Breast epithelium (tissue), 4 donors: Measurements from ENCODE around the gene RIPOR2. TPM values are rescaled to one million over a fixed set of nuclear protein-coding genes. Genes with fewer than 3 reads are reported as not detected.
A peak's percentile ranks its signal among the peaks of the same experiment; 100 is the strongest.

ENCODE experiments used
- DNase-seq, 2 donors: peaks; one replicate each; pipeline ENCODE4 v3.0.0-alpha.2; 2019; ENCODE audit warnings: low spot score in 2 of 2
- H3K27ac ChIP-seq, 2 donors: fragments of 200-600 bp; sonication (generic) in 1 of 2; one replicate each; pipeline ENCODE4 v1.5.1; 2016 to 2019; ENCODE audit warnings: mild to moderate bottlenecking in 1 of 2
- H3K27me3 ChIP-seq, 2 donors: fragments of 200-600 bp; sonication (generic) in 1 of 2; one replicate each; pipeline versions ENCODE4 v1.5.1 to v1.6.0; 2017 to 2019; ENCODE audit warnings: control low read depth in 1 of 2, mild to moderate bottlenecking in 1 of 2
- H3K36me3 ChIP-seq: fragments of 200-600 bp; one replicate; pipeline ENCODE4 v1.5.1; 2019
- H3K4me1 ChIP-seq, 2 donors: fragments of 200-600 bp; sonication (generic); one replicate each; pipeline ENCODE4 v1.5.1; 2016 to 2019; ENCODE audit warnings: control low read depth in 1 of 2
- H3K4me3 ChIP-seq, 3 donors: fragments of 200-600 bp; sonication (generic); 1 replicate in 2 of 3; 2 replicates in 1 of 3; pipeline ENCODE4 v1.5.1; 2016 to 2019; ENCODE audit warnings: mild to moderate bottlenecking in 3 of 3, moderate library complexity in 2 of 3
- H3K9me3 ChIP-seq, 2 donors: fragments of 200-600 bp; sonication (generic) in 1 of 2; one replicate each; pipeline ENCODE4 v1.5.1; 2016 to 2019; ENCODE audit warnings: control low read depth in 1 of 2
- POLR2A ChIP-seq: fragments of 450-650 bp; IDR thresholded peaks from one replicate; pipeline ENCODE4 v1.6.1; 2016; ENCODE audit warnings: antibody characterized with exemption, mild to moderate bottlenecking, moderate library complexity
- POLR2AphosphoS5 ChIP-seq, 3 donors: sonication (generic); formaldehyde crosslinking; IDR thresholded peaks; one replicate each; pipeline ENCODE4 v1.6.1; 2017; ENCODE audit warnings: antibody characterized with exemption in 3 of 3
- intact Hi-C: fragments of 100-400 bp; cut with DNase I; formaldehyde crosslinking; loops from one replicate; pipeline ENCODE4 v1.15.1; 2023; ENCODE audit warnings: low total_unique reads
- total RNA-seq, 3 donors: library from RNA; depleted of rRNA; stranded (reverse); fragments of >200 nt; gene quantifications; one replicate each; pipeline ENCODE4 v1.1.0, GENCODE V29; 2016
- TF ChIP-seq, protein P1 (sequence below), 3 donors: fragments of 450-650 bp; IDR thresholded peaks; one replicate each; pipeline ENCODE4 v1.5.1; 2016 to 2017; ENCODE audit warnings: antibody characterized with exemption in 3 of 3, mild to moderate bottlenecking in 3 of 3, moderate library complexity in 3 of 3

RIPOR2 gene
- total RNA-seq, 3 donors from 2014 or later = 13.8 to 70.5 (median 29.2) TPM

DNA sequence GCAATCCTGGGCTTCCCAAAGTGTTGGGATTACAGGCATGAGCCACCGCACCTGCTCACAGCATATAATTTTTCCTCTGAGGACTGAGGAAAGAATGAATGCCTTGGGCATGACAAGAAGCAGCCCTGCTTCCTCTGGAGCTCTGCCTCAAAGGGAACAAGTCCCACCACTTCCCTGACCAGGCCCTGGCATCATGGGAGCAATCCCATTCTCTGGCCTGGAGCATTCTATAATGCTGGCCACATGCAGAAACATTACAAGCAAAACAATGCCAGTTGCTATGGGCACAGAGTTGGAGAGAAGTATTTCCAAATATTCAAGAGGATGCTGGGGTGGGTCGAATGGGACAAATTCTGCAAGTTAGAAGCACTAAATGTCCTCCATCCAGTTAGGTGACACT lies 95.6 kb downstream of the RIPOR2 start:
- Histone ChIP-seq H3K36me3 (no peaks in the 10 kb centered on the region), H3K4me1 (peaks cover 0 to 22% of the 10 kb centered on the region in 2 donors), H3K9me3 (no peaks in the 10 kb centered on the region), H3K4me3 (no peak overlapping the region), H3K27me3 (no peaks in the 10 kb centered on the region), H3K27ac (peak overlapping the region; percentile 74 to 89)
- DNase-seq = peak in 1 of 2 donors; percentile 50
- TF ChIP-seq, protein P1, sequence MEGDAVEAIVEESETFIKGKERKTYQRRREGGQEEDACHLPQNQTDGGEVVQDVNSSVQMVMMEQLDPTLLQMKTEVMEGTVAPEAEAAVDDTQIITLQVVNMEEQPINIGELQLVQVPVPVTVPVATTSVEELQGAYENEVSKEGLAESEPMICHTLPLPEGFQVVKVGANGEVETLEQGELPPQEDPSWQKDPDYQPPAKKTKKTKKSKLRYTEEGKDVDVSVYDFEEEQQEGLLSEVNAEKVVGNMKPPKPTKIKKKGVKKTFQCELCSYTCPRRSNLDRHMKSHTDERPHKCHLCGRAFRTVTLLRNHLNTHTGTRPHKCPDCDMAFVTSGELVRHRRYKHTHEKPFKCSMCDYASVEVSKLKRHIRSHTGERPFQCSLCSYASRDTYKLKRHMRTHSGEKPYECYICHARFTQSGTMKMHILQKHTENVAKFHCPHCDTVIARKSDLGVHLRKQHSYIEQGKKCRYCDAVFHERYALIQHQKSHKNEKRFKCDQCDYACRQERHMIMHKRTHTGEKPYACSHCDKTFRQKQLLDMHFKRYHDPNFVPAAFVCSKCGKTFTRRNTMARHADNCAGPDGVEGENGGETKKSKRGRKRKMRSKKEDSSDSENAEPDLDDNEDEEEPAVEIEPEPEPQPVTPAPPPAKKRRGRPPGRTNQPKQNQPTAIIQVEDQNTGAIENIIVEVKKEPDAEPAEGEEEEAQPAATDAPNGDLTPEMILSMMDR (IDR thresholded peaks at IDR 0.05) = no peak
- TF ChIP-seq POLR2AphosphoS5 (IDR thresholded peaks at IDR 0.05) (no peak), POLR2A (no peak)
- intact Hi-C loops = no loop called here

DNA sequence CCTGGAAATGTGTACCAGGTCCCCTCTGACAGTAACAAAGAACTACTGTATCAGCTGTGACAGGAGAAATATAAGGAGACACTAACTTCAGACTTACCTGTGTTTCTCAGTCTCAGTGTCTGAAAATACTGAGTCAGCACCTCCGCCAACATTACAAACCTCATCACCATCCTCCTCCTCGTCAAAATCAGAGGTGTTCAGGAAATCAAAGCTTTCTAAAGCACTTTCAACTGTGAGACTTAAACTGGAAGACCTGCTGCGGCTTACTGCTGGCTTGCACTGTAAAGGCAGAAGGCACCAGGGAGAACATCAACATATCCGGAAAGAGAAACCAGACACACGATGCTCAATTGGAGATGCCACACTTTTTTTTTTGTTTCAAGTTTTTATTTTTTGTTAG lies 96.8 kb downstream of the RIPOR2 start:
- Histone ChIP-seq H3K4me1 (peaks cover 0 to 25% of the 10 kb centered on the region in 2 donors), H3K27me3 (no peaks in the 10 kb centered on the region), H3K9me3 (no peaks in the 10 kb centered on the region), H3K4me3 (no peak overlapping the region), H3K36me3 (no peaks in the 10 kb centered on the region), H3K27ac (peak overlapping the region; percentile 38 to 89)
- TF ChIP-seq POLR2AphosphoS5 (IDR thresholded peaks at IDR 0.05) = no peak
- TF ChIP-seq, protein P1 (IDR thresholded peaks at IDR 0.05) = no peak
- DNase-seq = no peak
- intact Hi-C loops = no loop called here

DNA sequence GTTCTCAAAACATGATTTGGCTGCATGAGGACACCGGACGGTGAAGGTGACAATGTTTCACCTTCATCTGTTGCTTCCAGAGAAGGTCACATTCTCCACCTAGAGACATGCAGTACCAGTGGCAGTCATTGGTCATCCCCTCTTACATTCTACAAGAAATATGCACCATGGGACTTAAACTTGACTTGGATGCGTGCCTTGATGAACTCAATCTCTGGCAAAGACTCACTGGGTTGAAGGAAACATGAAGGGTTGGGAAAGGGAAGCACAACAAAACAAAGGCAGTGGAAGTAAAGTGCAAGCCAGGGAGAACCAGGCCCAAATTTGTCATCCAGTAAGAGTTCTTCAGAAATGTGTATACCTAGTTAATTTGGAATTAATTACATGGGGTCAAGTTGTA lies 97.7 kb downstream of the RIPOR2 start:
- DNase-seq = no peak
- peaks cover 0 to 25% of the 10 kb centered on the region in 2 donors for H3K4me1 ChIP-seq
- TF ChIP-seq POLR2A (no peak), POLR2AphosphoS5 (IDR thresholded peaks at IDR 0.05) (no peak)
- TF ChIP-seq, protein P1 (IDR thresholded peaks at IDR 0.05) = no peak
- H3K9me3 ChIP-seq = no peaks in the 10 kb centered on the region
- no peaks in the 10 kb centered on the region for H3K27me3 ChIP-seq
- no peak overlapping the region for H3K4me3 ChIP-seq
- H3K36me3 ChIP-seq = no peaks in the 10 kb centered on the region
- H3K27ac ChIP-seq = peak overlapping the region; percentile 65 to 89
- intact Hi-C loops = no loop called here

DNA sequence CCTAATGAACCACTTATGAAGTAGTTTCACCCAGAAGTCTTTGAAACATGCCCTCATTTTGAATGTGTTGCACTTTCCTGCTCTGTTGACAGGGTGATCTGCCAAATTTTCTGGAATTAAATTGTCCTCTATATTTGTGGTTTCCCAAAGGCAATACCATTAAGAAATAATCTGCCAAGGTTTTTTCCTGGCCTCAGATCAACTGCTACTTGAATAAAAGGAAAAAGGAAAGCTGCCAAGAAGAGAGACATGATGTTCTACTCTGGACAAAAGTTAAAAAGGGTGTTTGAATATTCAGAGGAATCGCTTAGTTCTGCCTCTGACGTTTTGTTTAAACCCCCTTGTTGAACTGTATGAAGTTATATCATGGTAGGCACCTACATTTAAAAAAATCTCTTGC lies 99.7 kb downstream of the RIPOR2 start:
- peak overlapping the region; percentile 89 to 91 for H3K27ac ChIP-seq

DNA sequence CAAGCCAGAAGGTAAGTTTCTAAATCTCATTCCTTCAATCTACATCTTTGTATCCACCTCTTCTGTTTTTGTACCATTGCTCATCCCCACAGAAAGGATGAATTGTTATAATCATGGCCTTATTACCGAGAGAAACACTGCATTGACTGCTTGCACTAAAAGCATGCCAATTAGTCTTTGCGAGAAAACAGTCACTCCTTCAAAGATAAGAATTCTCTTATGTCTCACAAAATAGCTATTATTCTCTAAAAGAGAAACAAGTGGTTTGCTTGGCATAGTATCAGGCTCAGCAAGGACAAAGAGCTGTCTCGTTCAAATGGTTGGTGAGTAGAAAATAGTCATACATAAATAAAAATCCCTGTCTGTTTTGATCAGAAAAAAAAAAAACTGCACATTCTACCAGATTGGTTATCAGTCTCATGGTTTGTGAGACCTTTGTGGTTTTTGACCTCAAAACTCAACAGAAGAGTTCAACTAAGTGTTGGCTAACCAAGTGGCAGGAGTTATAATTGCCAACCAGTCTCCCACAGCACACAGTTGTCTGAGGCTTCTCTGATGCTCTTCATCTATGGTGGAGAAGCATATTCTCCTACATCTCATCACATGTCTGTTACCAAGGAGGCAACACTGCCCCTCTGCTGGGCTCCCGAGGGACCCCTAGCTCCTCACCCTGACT lies 101.9 kb downstream of the RIPOR2 start:
- Histone ChIP-seq H3K36me3 (no peaks in the 10 kb centered on the region), H3K4me3 (no peak overlapping the region), H3K4me1 (peaks cover 0 to 32% of the 10 kb centered on the region in 2 donors), H3K27me3 (no peaks in the 10 kb centered on the region), H3K9me3 (no peaks in the 10 kb centered on the region), H3K27ac (peak overlapping the region; percentile 89 to 91)
- intact Hi-C loops = no loop called here
- no peak for DNase-seq
- TF ChIP-seq, protein P1 (IDR thresholded peaks at IDR 0.05) = no peak
- TF ChIP-seq POLR2AphosphoS5 (IDR thresholded peaks at IDR 0.05) = no peak
- TF ChIP-seq POLR2A = no peak

More for the DNA sequence above, 99.7 kb downstream of the RIPOR2 start:
- Histone ChIP-seq H3K9me3 (no peaks in the 10 kb centered on the region), H3K36me3 (no peaks in the 10 kb centered on the region), H3K27me3 (no peaks in the 10 kb centered on the region), H3K4me1 (peaks cover 0 to 30% of the 10 kb centered on the region in 2 donors), H3K4me3 (peak overlapping the region in 1 of 3 donors; percentile 13)
- no peak for DNase-seq
- TF ChIP-seq, protein P1 (IDR thresholded peaks at IDR 0.05) = no peak
- TF ChIP-seq POLR2AphosphoS5 (IDR thresholded peaks at IDR 0.05) (no peak), POLR2A (no peak)
- intact Hi-C loops = no loop called here
